GM19463 (cell line): ENCODE measurements around the gene PLXDC1.

Experiments used
- ATAC-seq: cut with Tn5 transposase; IDR thresholded peaks from one replicate; pipeline ENCODE4 v1.9.1; 2021; ENCODE audit warnings: mild to moderate bottlenecking, moderate library complexity; ENCODE audit not compliant: unreplicated experiment

The PLXDC1 gene

GRCh38 chr17:39158623-39159022 is 7.2 kb upstream of the PLXDC1 start:
- no peak for ATAC-seq

GRCh38 chr17:39156491-39156890 is 5.1 kb upstream of the PLXDC1 start:
- ATAC-seq: no peak

GRCh38 chr17:39155654-39156053 is 4.2 kb upstream of the PLXDC1 start:
- no peak for ATAC-seq

- ATAC-seq: no peak
Observed at GRCh38 chr17:39153599-39154051, 2.2 kb upstream of the PLXDC1 start.

GRCh38 chr17:39151943-39152818 is 744 bp upstream of the PLXDC1 start:
- ATAC-seq: no peak

- ATAC-seq: no peak
Observed at GRCh38 chr17:39150795-39151149, 665 bp downstream of the PLXDC1 start.

GRCh38 chr17:39150104-39150634 is 1.3 kb downstream of the PLXDC1 start:
- ATAC-seq: no peak

GRCh38 chr17:39147221-39148185 is 3.9 kb downstream of the PLXDC1 start:
- ATAC-seq: no peak

- ATAC-seq: no peak
Observed at GRCh38 chr17:39146273-39146672, 5.2 kb downstream of the PLXDC1 start.

- no peak for ATAC-seq
Observed at GRCh38 chr17:39145143-39145542, 6.3 kb downstream of the PLXDC1 start.

- ATAC-seq: no peak
Observed at GRCh38 chr17:39144416-39144840, 7.0 kb downstream of the PLXDC1 start.

- no peak for ATAC-seq
Observed at GRCh38 chr17:39143552-39144093, 7.8 kb downstream of the PLXDC1 start.

GRCh38 chr17:39141915-39142664 is 9.3 kb downstream of the PLXDC1 start:
- no peak for ATAC-seq

- no peak for ATAC-seq
Observed at GRCh38 chr17:39141294-39141693, 10.1 kb downstream of the PLXDC1 start.

- no peak for ATAC-seq
Observed at GRCh38 chr17:39139561-39139960, 11.9 kb downstream of the PLXDC1 start.

GRCh38 chr17:39139161-39139511 is 12.3 kb downstream of the PLXDC1 start:
- ATAC-seq: no peak

GRCh38 chr17:39138431-39139160 is 12.8 kb downstream of the PLXDC1 start:
- no peak for ATAC-seq

- no peak for ATAC-seq
Observed at GRCh38 chr17:39134878-39135277, 16.6 kb downstream of the PLXDC1 start.

GRCh38 chr17:39132192-39132610 is 19.2 kb downstream of the PLXDC1 start:
- no peak for ATAC-seq

- no peak for ATAC-seq
Observed at GRCh38 chr17:39131616-39132015, 19.8 kb downstream of the PLXDC1 start.
